H1 (cell line): ENCODE data around the gene CTDP1. TPM values are rescaled to one million over a fixed set of nuclear protein-coding genes. Genes with fewer than 3 reads are reported as not detected.

Source experiments
- CTCF ChIA-PET: fragments of 300-600 bp; sonication (Branson Sonifier 250); formaldehyde crosslinking; loops from one replicate; lab custom pipeline; 2021; ENCODE audit not compliant: partially characterized antibody; lab: Charles Lee
- POLR2A ChIA-PET: fragments of 300-600 bp; sonication (Branson Sonifier 250); formaldehyde crosslinking; loops from one replicate; lab custom pipeline; 2021; ENCODE audit warnings: inconsistent platforms; ENCODE audit not compliant: partially characterized antibody; lab: Charles Lee
- DNase-seq, 2 experiments: peaks; one replicate each; pipeline versions ENCODE4 v3.0.0 to v3.0.0-alpha.2; 2010 to 2022; ENCODE audit warnings: low spot score in 2 of 2, low read depth in 1 of 2, mixed read lengths in 1 of 2
- FAIRE-seq: peaks from 2 replicates; lab custom pipeline; 2011; peaks lifted over from hg19 to GRCh38; lab: Jason Lieb, UNC
- H2AFZ ChIP-seq: 2 replicates; pipeline ENCODE4 v1.8.1; 2012; ENCODE audit warnings: low read length, inconsistent platforms
- H2AK5ac ChIP-seq: 2 replicates; pipeline ENCODE4 v1.6.1; 2013; ENCODE audit warnings: low read depth, low read length
- H2BK120ac ChIP-seq: replicated peaks from 2 replicates; pipeline ENCODE3; 2013; ENCODE audit warnings: low read depth, low read length, inconsistent platforms
- H2BK12ac ChIP-seq: 2 replicates; pipeline ENCODE4 v1.6.1; 2013; ENCODE audit warnings: low read depth, low read length
- H2BK15ac ChIP-seq: 2 replicates; pipeline ENCODE4 v1.6.1; 2013; ENCODE audit warnings: low read length
- H2BK20ac ChIP-seq: 2 replicates; pipeline ENCODE4 v1.6.1; 2013; ENCODE audit warnings: low read length
- H2BK5ac ChIP-seq: 2 replicates; pipeline ENCODE4 v1.6.1; 2013; ENCODE audit warnings: low read depth, low read length
- H3K14ac ChIP-seq: 2 replicates; pipeline ENCODE4 v1.6.1; 2013; ENCODE audit warnings: inconsistent platforms; ENCODE audit not compliant: insufficient read length
- H3K18ac ChIP-seq: 2 replicates; pipeline ENCODE4 v1.6.1; 2013; ENCODE audit warnings: low read length; ENCODE audit errors: extremely low read depth
- H3K23ac ChIP-seq: 2 replicates; pipeline ENCODE4 v1.6.1; 2013; ENCODE audit warnings: inconsistent platforms; ENCODE audit not compliant: insufficient read length
- H3K23me2 ChIP-seq: 2 replicates; pipeline ENCODE4 v1.6.1; 2013; ENCODE audit warnings: low read depth, low read length
- H3K27ac ChIP-seq: 2 replicates; pipeline ENCODE4 v1.6.1; 2011; ENCODE audit warnings: low read depth, low read length, inconsistent platforms
- H3K27me3 ChIP-seq, 4 experiments: replicated peaks in 1 of 4; 1 replicate in 1 of 4; 2 replicates in 3 of 4; pipeline versions ENCODE4 v1.6.1 to v1.8.1; 2011 to 2013; ENCODE audit warnings: low read length in 3 of 4, mild to moderate bottlenecking in 3 of 4, inconsistent platforms in 2 of 4, mixed read lengths in 2 of 4, moderate library complexity in 1 of 4; ENCODE audit not compliant: control insufficient read depth in 3 of 4, insufficient read depth in 3 of 4; ENCODE audit errors: extremely low read depth in 1 of 4
- H3K36me3 ChIP-seq, 4 experiments: 2 replicates each; pipeline versions ENCODE4 v1.6.1 to v1.8.1; 2011 to 2013; ENCODE audit warnings: mild to moderate bottlenecking in 4 of 4, low read length in 3 of 4, moderate library complexity in 2 of 4, control low read depth in 1 of 4, inconsistent platforms in 1 of 4; ENCODE audit not compliant: insufficient read depth in 4 of 4, control insufficient read depth in 2 of 4
- H3K4ac ChIP-seq: replicated peaks from 2 replicates; pipeline ENCODE3; 2013; ENCODE audit warnings: low read length, low read depth, mixed read lengths, inconsistent platforms; ENCODE audit not compliant: insufficient read length
- H3K4me1 ChIP-seq, 4 experiments: replicated peaks in 1 of 4; 1 replicate in 1 of 4; 2 replicates in 3 of 4; pipeline versions ENCODE4 v1.6.1 to v1.8.1; 2011 to 2013; ENCODE audit warnings: low read length in 3 of 4, inconsistent platforms in 2 of 4, mixed read lengths in 1 of 4; ENCODE audit not compliant: insufficient read depth in 4 of 4, control insufficient read depth in 3 of 4
- H3K4me2 ChIP-seq, 2 experiments: 2 replicates each; pipeline versions ENCODE4 v1.6.1 to v1.8.1; 2011 to 2013; ENCODE audit warnings: low read depth in 2 of 2, low read length in 2 of 2, control low read depth in 1 of 2, inconsistent platforms in 1 of 2, mild to moderate bottlenecking in 1 of 2; ENCODE audit not compliant: insufficient read depth in 1 of 2
- H3K4me3 ChIP-seq, 4 experiments: fragments of 200-600, 300-600 bp in 1 of 4; sonication (generic), shearing (Covaris generic), sonication (Bioruptor Twin) in 1 of 4; 2 replicates each; pipeline versions ENCODE4 v1.5.1 to v1.8.1; 2011 to 2016; ENCODE audit warnings: low read length in 4 of 4, low read depth in 3 of 4, control low read depth in 2 of 4, inconsistent platforms in 2 of 4, mild to moderate bottlenecking in 2 of 4, mixed read lengths in 1 of 4, moderate library complexity in 1 of 4; ENCODE audit not compliant: insufficient read depth in 2 of 4; ENCODE audit errors: extremely low read depth in 1 of 4
- H3K56ac ChIP-seq: replicated peaks from 2 replicates; pipeline ENCODE3; 2013; ENCODE audit warnings: low read depth, mild to moderate bottlenecking, mixed read lengths, low read length, inconsistent platforms; ENCODE audit not compliant: insufficient read length
- H3K79me1 ChIP-seq: 2 replicates; pipeline ENCODE4 v1.6.1; 2013; ENCODE audit warnings: low read depth, low read length, control low read depth
- H3K79me2 ChIP-seq, 2 experiments: 2 replicates each; pipeline versions ENCODE4 v1.6.1 to v1.8.1; 2012 to 2013; ENCODE audit warnings: low read length in 2 of 2, mild to moderate bottlenecking in 2 of 2, inconsistent platforms in 1 of 2; ENCODE audit not compliant: insufficient read depth in 2 of 2, control insufficient read depth in 1 of 2
- H3K9ac ChIP-seq, 4 experiments: replicated peaks in 1 of 4; 1 replicate in 1 of 4; 2 replicates in 3 of 4; pipeline versions ENCODE4 v1.6.1 to v1.8.1; 2011 to 2013; ENCODE audit warnings: low read depth in 3 of 4, low read length in 3 of 4, control low read depth in 2 of 4, mild to moderate bottlenecking in 2 of 4, moderate library complexity in 2 of 4, inconsistent platforms in 1 of 4; ENCODE audit errors: extremely low read depth in 1 of 4
- H3K9me3 ChIP-seq, 2 experiments: 2 replicates each; pipeline versions ENCODE4 v1.6.1 to v1.8.1; 2012 to 2013; ENCODE audit warnings: mild to moderate bottlenecking in 2 of 2, moderate library complexity in 2 of 2, control low read depth in 1 of 2, inconsistent platforms in 1 of 2, low read depth in 1 of 2, low read length in 1 of 2, mixed read lengths in 1 of 2; ENCODE audit not compliant: insufficient read depth in 2 of 2
- H4K20me1 ChIP-seq, 2 experiments: replicated peaks in 1 of 2; 2 replicates each; pipeline versions ENCODE3 to v1.8.1; 2011 to 2013; ENCODE audit warnings: inconsistent platforms in 2 of 2, low read length in 2 of 2, mild to moderate bottlenecking in 1 of 2; ENCODE audit not compliant: insufficient read depth in 2 of 2, control insufficient read depth in 1 of 2
- H4K5ac ChIP-seq: 2 replicates; pipeline ENCODE4 v1.6.1; 2013; ENCODE audit warnings: low read length, low read depth, mixed read lengths, inconsistent platforms; ENCODE audit not compliant: insufficient read length
- H4K8ac ChIP-seq: 2 replicates; pipeline ENCODE4 v1.8.0; 2013; ENCODE audit warnings: mild to moderate bottlenecking, moderate library complexity, low read length, inconsistent platforms; ENCODE audit not compliant: insufficient read depth; ENCODE audit errors: extremely low read depth
- H4K91ac ChIP-seq: replicated peaks from 2 replicates; pipeline ENCODE3; 2013; ENCODE audit warnings: low read length, mixed read lengths, inconsistent platforms; ENCODE audit not compliant: insufficient read length
- CTCF ChIP-seq, 3 experiments: IDR thresholded peaks; 1 replicate in 2 of 3; 2 replicates in 1 of 3; pipeline versions ENCODE4 v1.5.1 to v1.6.1; 2011; ENCODE audit warnings: low read length in 3 of 3, mild to moderate bottlenecking in 3 of 3, inconsistent platforms in 2 of 3, low read depth in 1 of 3, moderate library complexity in 1 of 3; ENCODE audit not compliant: insufficient read depth in 1 of 3; ENCODE audit errors: control extremely low read depth in 1 of 3
- EP300 ChIP-seq, 2 experiments: IDR thresholded peaks; 1 replicate in 1 of 2; 2 replicates in 1 of 2; pipeline ENCODE4 v1.6.1; 2011 to 2012; ENCODE audit warnings: low read depth in 2 of 2, low read length in 2 of 2, mild to moderate bottlenecking in 2 of 2, borderline replicate concordance in 1 of 2, inconsistent platforms in 1 of 2, moderate library complexity in 1 of 2
- POLR2AphosphoS5 ChIP-seq: IDR thresholded peaks from 2 replicates; pipeline ENCODE4 v1.6.1; 2011; ENCODE audit warnings: low read depth, low read length
- WGBS, 2 experiments: shearing (Covaris generic) in 1 of 2; methylation state at CpG; one replicate each; pipeline versions ENCODE4 v1.1.6 to v1.1.7; 2013 to 2015; ENCODE audit warnings: low lambda C conversion rate in 2 of 2, mixed read lengths in 2 of 2, inconsistent platforms in 1 of 2, low coverage in 1 of 2, missing lambda C conversion rate in 1 of 2; ENCODE audit not compliant: insufficient replicate concordance in 2 of 2, insufficient coverage in 1 of 2, insufficient read length in 1 of 2; ENCODE audit errors: extremely low coverage in 1 of 2, missing lambda C conversion rate in 1 of 2; 5-methylcytosine and 5-hydroxymethylcytosine counted together
- polyA plus RNA-seq, 7 experiments: library from polyadenylated mRNA; depleted of rRNA in 3 of 7; stranded (reverse) in 5 of 7; unstranded in 2 of 7; fragments of >200 nt in 5 of 7; fragments of 200-250 nt in 2 of 7; gene quantifications; 1 replicate in 5 of 7; 2 replicates in 1 of 7; 4 replicates in 1 of 7; pipeline versions ENCODE4 v1.2.1 to v1.2.3, GENCODE V29; 2011 to 2013; ENCODE audit warnings: missing spikeins in 2 of 7, mixed read lengths in 2 of 7
- total RNA-seq: library from RNA; stranded (reverse); fragmentation: NEBNext Ultra II Directional; extraction: Animal tissue kit (Norgen Biotek cat#: 25700); gene quantifications from 2 replicates; pipeline ENCODE4 v1.2.1, GENCODE V29; 2021

The CTDP1 gene
- total and polyA plus RNA-seq, 2 of the 8 experiments (the other 6 are each of a cell fraction or from before 2014, with no cell fraction given) = 16.6 to 37.0 TPM

GRCh38 chr18:79718878-79719477, 39.4 kb downstream of the CTDP1 start:
- Histone ChIP-seq H3K18ac (no peak overlapping the region), H4K8ac (no peak overlapping the region), H3K4ac (no peak overlapping the region), H4K5ac (no peak overlapping the region), H3K56ac (no peak overlapping the region), H2AK5ac (no peak overlapping the region; the same call in 1 of the 2 replicates), H2BK120ac (no peak overlapping the region), H4K20me1 (peaks cover 6 to 12% of the 10 kb centered on the region in 2 experiments), H2BK15ac (no peak overlapping the region), H3K79me1 (peaks cover 4% of the 10 kb centered on the region), H3K4me3 (no peak overlapping the region), H3K4me2 (no peak overlapping the region), H3K27ac (no peak overlapping the region), H2BK12ac (no peak overlapping the region), H3K79me2 (peaks cover 0 to 1% of the 10 kb centered on the region in 2 experiments; a peak in 1 of 4 replicates), H3K23ac (no peak overlapping the region), H4K91ac (no peak overlapping the region), H2BK20ac (no peak overlapping the region), H2BK5ac (no peak overlapping the region), H3K4me1 (no peaks in the 10 kb centered on the region), H3K23me2 (no peaks in the 10 kb centered on the region), H3K9me3 (no peaks in the 10 kb centered on the region), H3K9ac (no peak overlapping the region), H3K27me3 (no peaks in the 10 kb centered on the region), H2AFZ (no peak overlapping the region), H3K14ac (no peak overlapping the region), H3K36me3 (peaks cover 6 to 41% (median 20%) of the 10 kb centered on the region in 4 experiments; a peak in 6 of 8 replicates)
- WGBS, 2 experiments = 96% methylated on average over 30 of the region's 30 CpGs; no CpG with 5 or more reads in 1 of the 2 experiments
- TF ChIP-seq EP300 (IDR thresholded peaks at IDR 0.05; ENCODE audit: borderline replicate concordance in 1 of 2, low read depth in 2 of 2, low read length in 2 of 2) (no peak), CTCF (IDR thresholded peaks at IDR 0.05; ENCODE audit: control extremely low read depth in 1 of 3, insufficient read depth in 1 of 3, low read depth in 1 of 3, low read length in 3 of 3) (no peak), POLR2AphosphoS5 (no peak)
- ChIA-PET CTCF (no interaction called here), POLR2A (no interaction called here)
- DNase-seq (no peak), FAIRE-seq (no peak)
